GM12865 (cell line): ENCODE results near the gene CCDC183.

ENCODE experiments used
- DNase-seq: peaks from one replicate; pipeline ENCODE4 v3.0.0; 2010; ENCODE audit warnings: low read depth
- H3K4me3 ChIP-seq: 2 replicates; pipeline ENCODE4 v1.5.1; 2011; ENCODE audit warnings: mild to moderate bottlenecking, low read depth, low read length, control low read depth
- CTCF ChIP-seq: IDR thresholded peaks from 2 replicates; pipeline ENCODE4 v1.5.1; 2011; ENCODE audit warnings: low read length, control low read depth, low read depth, inconsistent platforms; ENCODE audit not compliant: insufficient read depth; ENCODE audit errors: missing control alignments

CCDC183 gene

GRCh38 chr9:136761545-136761981 is 34.6 kb upstream of the CCDC183 start:
- DNase-seq: no peak
- no peak for TF ChIP-seq CTCF
- H3K4me3 ChIP-seq: no peak overlapping the region

GRCh38 chr9:136762221-136762691 is 33.9 kb upstream of the CCDC183 start:
- no peak overlapping the region for H3K4me3 ChIP-seq
- no peak for DNase-seq
- no peak for TF ChIP-seq CTCF

- no peak overlapping the region for H3K4me3 ChIP-seq
- peak; percentile 68 for DNase-seq
- TF ChIP-seq CTCF: no peak
Observed at GRCh38 chr9:136762915-136763648, 33.1 kb upstream of the CCDC183 start.

- TF ChIP-seq CTCF: no peak
- DNase-seq: no peak
- no peak overlapping the region for H3K4me3 ChIP-seq
Observed at GRCh38 chr9:136763649-136764035, 32.5 kb upstream of the CCDC183 start.

GRCh38 chr9:136764301-136764891 is 31.7 kb upstream of the CCDC183 start, which contains the start of gene LCN15:
Gene LCN15 (minus strand): TSS chr9:136764518. CDS start chr9:136764488, 30 bp downstream.
- DNase-seq: no peak
- no peak for TF ChIP-seq CTCF
- no peak within 1 kb of the TSS for H3K4me3 ChIP-seq

- no peak for DNase-seq
- TF ChIP-seq CTCF: no peak
- H3K4me3 ChIP-seq: no peak overlapping the region
Observed at GRCh38 chr9:136765041-136765440, 31.1 kb upstream of the CCDC183 start.

- DNase-seq: peak; percentile 85
Observed at GRCh38 chr9:136765745-136766409, 30.3 kb upstream of the CCDC183 start.

GRCh38 chr9:136766410-136767120 is 29.6 kb upstream of the CCDC183 start:
- 0 out of 2 replicates have a peak overlapping the region, but pooled peaks have one; percentile 40 for H3K4me3 ChIP-seq
- peak; percentile 82 for DNase-seq

More at GRCh38 chr9:136765745-136766409, 30.3 kb upstream of the CCDC183 start:
- peak overlapping the region; percentile 40 for H3K4me3 ChIP-seq
